ENCODE data around the gene SULT2B1. TPM values are rescaled to one million over a fixed set of nuclear protein-coding genes. Genes with fewer than 3 reads are reported as not detected.

SULT2B1 gene
- polyA plus RNA-seq, 1 donor from 2014 or later = not detected

- Histone ChIP-seq H3K27ac (ENCODE audit: low read length) (no peak overlapping the region), H3K79me2 (replicated peaks; ENCODE audit: insufficient read depth, low read length) (no peaks in the 10 kb centered on the region), H3K9ac (ENCODE audit: low read length) (no peak overlapping the region), H3K4me2 (ENCODE audit: low read length) (no peak overlapping the region), H3K9me3 (ENCODE audit: low read length) (no peaks in the 10 kb centered on the region), H2AFZ (ENCODE audit: low read depth, low read length) (no peak overlapping the region), H4K20me1 (ENCODE audit: insufficient read depth) (no peaks in the 10 kb centered on the region), H3K4me3 (ENCODE audit: low read length) (no peak overlapping the region), H3K9me2 (ENCODE audit: insufficient read depth, low read length) (no peaks in the 10 kb centered on the region), H3K27me3 (ENCODE audit: insufficient read depth, low read depth, low read length) (no peaks in the 10 kb centered on the region), H3K36me3 (ENCODE audit: insufficient read depth, low read length) (no peaks in the 10 kb centered on the region), H3F3A (ENCODE audit: insufficient read depth, low read length, poor library complexity, severe bottlenecking) (no peaks in the 10 kb centered on the region)
- TF ChIP-seq CTCF (IDR thresholded peaks at IDR 0.05; ENCODE audit: poor library complexity, severe bottlenecking) (no peak), POLR2AphosphoS5 (IDR thresholded peaks at IDR 0.05) (no peak), RAD21 (conservative IDR thresholded peaks at IDR 0.05) (no peak), REST (IDR thresholded peaks at IDR 0.05; ENCODE audit: borderline replicate concordance) (no peak), TAF1 (IDR thresholded peaks at IDR 0.05; ENCODE audit: low read depth) (no peak), SMC3 (conservative IDR thresholded peaks at IDR 0.05; ENCODE audit: poor library complexity) (no peak), EP300 (conservative IDR thresholded peaks at IDR 0.05; ENCODE audit: poor library complexity, severe bottlenecking) (no peak), EZH2 (IDR thresholded peaks at IDR 0.05; ENCODE audit: borderline replicate concordance, insufficient read depth, low read length, poor library complexity, severe bottlenecking) (no peak), MXI1 (conservative IDR thresholded peaks at IDR 0.05; ENCODE audit: poor library complexity, severe bottlenecking) (no peak)
These were observed 3.6 kb upstream of the SULT2B1 start for GRCh38 chr19:48548253-48548911.

GRCh38 chr19:48549380-48549779, 2.6 kb upstream of the SULT2B1 start:
- H3F3A ChIP-seq (ENCODE audit: insufficient read depth, low read length, poor library complexity, severe bottlenecking) = no peaks in the 10 kb centered on the region
- H3K9me2 ChIP-seq (ENCODE audit: insufficient read depth, low read length) = no peaks in the 10 kb centered on the region
- no peak for TF ChIP-seq CTCF (IDR thresholded peaks at IDR 0.05; ENCODE audit: poor library complexity, severe bottlenecking)
- no peak for TF ChIP-seq REST (IDR thresholded peaks at IDR 0.05; ENCODE audit: borderline replicate concordance)
- TF ChIP-seq EP300 (conservative IDR thresholded peaks at IDR 0.05; ENCODE audit: poor library complexity, severe bottlenecking) = no peak
- TF ChIP-seq MXI1 (conservative IDR thresholded peaks at IDR 0.05; ENCODE audit: poor library complexity, severe bottlenecking) = no peak
- TF ChIP-seq RAD21 (conservative IDR thresholded peaks at IDR 0.05) = no peak
- TF ChIP-seq SMC3 (conservative IDR thresholded peaks at IDR 0.05; ENCODE audit: poor library complexity) = no peak
- TF ChIP-seq POLR2AphosphoS5 (IDR thresholded peaks at IDR 0.05) = no peak
- TF ChIP-seq TAF1 (IDR thresholded peaks at IDR 0.05; ENCODE audit: low read depth) = no peak
- TF ChIP-seq EZH2 (IDR thresholded peaks at IDR 0.05; ENCODE audit: borderline replicate concordance, insufficient read depth, low read length, poor library complexity, severe bottlenecking) = no peak
- H3K9me3 ChIP-seq (ENCODE audit: low read length) = no peaks in the 10 kb centered on the region
- no peak overlapping the region for H3K4me3 ChIP-seq (ENCODE audit: low read length)
- H4K20me1 ChIP-seq (ENCODE audit: insufficient read depth) = no peaks in the 10 kb centered on the region
- H3K9ac ChIP-seq (ENCODE audit: low read length) = no peak overlapping the region
- H3K79me2 ChIP-seq (replicated peaks; ENCODE audit: insufficient read depth, low read length) = no peaks in the 10 kb centered on the region
- H3K36me3 ChIP-seq (ENCODE audit: insufficient read depth, low read length) = no peaks in the 10 kb centered on the region
- no peak overlapping the region for H3K27ac ChIP-seq (ENCODE audit: low read length)
- H2AFZ ChIP-seq (ENCODE audit: low read depth, low read length) = no peak overlapping the region
- H3K27me3 ChIP-seq (ENCODE audit: insufficient read depth, low read depth, low read length) = no peaks in the 10 kb centered on the region
- H3K4me2 ChIP-seq (ENCODE audit: low read length) = no peak overlapping the region

All from neural cell (in vitro differentiated cells).